ENCODE measurements around the gene AP1G1. TPM values are rescaled to one million over a fixed set of nuclear protein-coding genes. Genes with fewer than 3 reads are reported as not detected.

AP1G1 gene
- total and polyA plus RNA-seq, 12 donors: 22.8 to 132 (median 82.8) TPM

- H3K4me1 ChIP-seq (replicated peaks in 1 of 2): peaks cover 0 to 18% of the 10 kb centered on the region in 2 donors
- H3K36me3 ChIP-seq (replicated peaks in 1 of 2): peaks cover 0 to 25% of the 10 kb centered on the region in 2 donors
- intact Hi-C loops (cut with DNase I): no loop called here
- no peak overlapping the region for H3K27ac ChIP-seq
- 78 to 87% (median 83%) methylated on average over 8 of the region's 8 CpGs for WGBS, 4 donors
- H3K9me3 ChIP-seq (replicated peaks in 1 of 3): no peaks in the 10 kb centered on the region
- DNase-seq: no peak
- TF ChIP-seq POLR2A (IDR thresholded peaks at IDR 0.05): no peak
- TF ChIP-seq CTCF (IDR thresholded peaks at IDR 0.05): no peak
- H3K4me3 ChIP-seq: no peak overlapping the region
- no peaks in the 10 kb centered on the region for H3K27me3 ChIP-seq
Observed at GRCh38 chr16:71727551-71728324, 80.9 kb downstream of the AP1G1 start.

GRCh38 chr16:71726476-71727315, 81.9 kb downstream of the AP1G1 start:
- Histone ChIP-seq H3K4me3 (no peak overlapping the region), H3K4me1 (replicated peaks in 1 of 2) (peaks cover 0 to 27% of the 10 kb centered on the region in 2 donors), H3K9me3 (replicated peaks in 1 of 3) (no peaks in the 10 kb centered on the region), H3K36me3 (replicated peaks in 1 of 2) (peaks cover 0 to 15% of the 10 kb centered on the region in 2 donors), H3K27me3 (no peaks in the 10 kb centered on the region), H3K27ac (peak overlapping the region in 1 of 5 donors; percentile 2)
- 55 to 66% (median 56%) methylated on average over 4 of the region's 4 CpGs for WGBS, 4 donors
- DNase-seq: no peak
- TF ChIP-seq CTCF (IDR thresholded peaks at IDR 0.05): no peak
- no peak for TF ChIP-seq POLR2A (IDR thresholded peaks at IDR 0.05)
- intact Hi-C loops (cut with DNase I): no loop called here

- H3K36me3 ChIP-seq (replicated peaks in 1 of 2): no peaks in the 10 kb centered on the region
- WGBS, 4 donors: 11 to 16% (median 13%) methylated on average over 10 of the region's 10 CpGs
Observed at GRCh38 chr16:71724320-71724751, 84.3 kb downstream of the AP1G1 start, which contains the start of gene PHLPP2. Gene PHLPP2, minus strand, starts transcription at chr16:71724701. Its CDS starts 9,906 bp downstream, at chr16:71714795.

More at GRCh38 chr16:71724320-71724751, 84.3 kb downstream of the AP1G1 start, which contains the start of gene PHLPP2:
- DNase-seq: no peak
- TF ChIP-seq POLR2A (IDR thresholded peaks at IDR 0.05) (no peak), CTCF (IDR thresholded peaks at IDR 0.05) (no peak)
- Histone ChIP-seq H3K27ac (peak within 1 kb of the TSS; percentile 29 to 95 (median 89)), H3K9me3 (replicated peaks in 1 of 3) (no peaks in the 10 kb centered on the region), H3K4me1 (replicated peaks in 1 of 2) (peaks cover 0 to 27% of the 10 kb centered on the region in 2 donors), H3K27me3 (no peaks in the 10 kb centered on the region), H3K4me3 (peak within 1 kb of the TSS; percentile 25 to 98 (median 67))
- intact Hi-C loops (cut with DNase I): no loop called here
